Neuronal stem cell (in vitro differentiated cells): Measurements from ENCODE around the gene AUTS2.

Experiments
- DNase-seq: peaks from one replicate; pipeline ENCODE4 v3.0.0-alpha.2; 2013; ENCODE audit warnings: low spot score
- H2AFZ ChIP-seq: one replicate; pipeline ENCODE4 v1.6.1; 2013; ENCODE audit warnings: mild to moderate bottlenecking, low read length, inconsistent platforms
- H2AK5ac ChIP-seq: 2 replicates; pipeline ENCODE4 v1.6.1; 2013; ENCODE audit warnings: low read depth, mild to moderate bottlenecking, inconsistent platforms, low read length, moderate library complexity, mixed read lengths
- H2BK120ac ChIP-seq: 2 replicates; pipeline ENCODE4 v1.6.1; 2013; ENCODE audit warnings: low read depth, mild to moderate bottlenecking, inconsistent platforms, low read length, moderate library complexity, mixed read lengths
- H2BK12ac ChIP-seq: one replicate; pipeline ENCODE4 v1.6.1; 2013; ENCODE audit warnings: low read length, inconsistent platforms
- H2BK15ac ChIP-seq: 2 replicates; pipeline ENCODE4 v1.6.1; 2013; ENCODE audit warnings: mild to moderate bottlenecking, low read length, inconsistent platforms, mixed read lengths
- H2BK5ac ChIP-seq: one replicate; pipeline ENCODE4 v1.6.1; 2013; ENCODE audit warnings: inconsistent platforms, mild to moderate bottlenecking, low read length, moderate library complexity
- H3K14ac ChIP-seq: one replicate; pipeline ENCODE4 v1.6.1; 2013; ENCODE audit warnings: low read length, inconsistent platforms
- H3K18ac ChIP-seq: 2 replicates; pipeline ENCODE4 v1.6.1; 2013; ENCODE audit warnings: low read length, inconsistent platforms
- H3K23ac ChIP-seq: 2 replicates; pipeline ENCODE4 v1.6.1; 2013; ENCODE audit warnings: low read depth, mild to moderate bottlenecking, mixed read lengths, low read length, inconsistent platforms; ENCODE audit not compliant: poor library complexity
- H3K27ac ChIP-seq: replicated peaks from 3 replicates; pipeline ENCODE4 v1.5.1; 2013; ENCODE audit warnings: low read length, inconsistent platforms
- H3K27me3 ChIP-seq, 3 experiments: 2 replicates each; pipeline ENCODE4 v1.6.1; 2013; ENCODE audit warnings: low read length in 3 of 3, mild to moderate bottlenecking in 2 of 3, inconsistent platforms in 1 of 3, low read depth in 1 of 3, mixed read lengths in 1 of 3, moderate library complexity in 1 of 3; ENCODE audit not compliant: control insufficient read depth in 3 of 3, insufficient read depth in 3 of 3
- H3K36me3 ChIP-seq, 2 donors: replicated peaks in 1 of 2; 2 replicates each; pipeline ENCODE4 v1.6.1; 2013; ENCODE audit warnings: low read length in 2 of 2; ENCODE audit not compliant: control insufficient read depth in 2 of 2, insufficient read depth in 2 of 2
- H3K4ac ChIP-seq: 2 replicates; pipeline ENCODE4 v1.6.1; 2013; ENCODE audit warnings: inconsistent platforms, mild to moderate bottlenecking, low read length, moderate library complexity
- H3K4me1 ChIP-seq, 2 donors: 1 replicate in 1 of 2; 2 replicates in 1 of 2; pipeline ENCODE4 v1.6.1; 2013; ENCODE audit warnings: low read length in 2 of 2, low read depth in 1 of 2; ENCODE audit not compliant: control insufficient read depth in 2 of 2, insufficient read depth in 1 of 2
- H3K4me2 ChIP-seq: one replicate; pipeline ENCODE4 v1.6.1; 2013; ENCODE audit warnings: mild to moderate bottlenecking, low read length, inconsistent platforms; ENCODE audit not compliant: insufficient read depth, poor library complexity, severe bottlenecking
- H3K4me3 ChIP-seq, 2 donors: 2 replicates each; pipeline ENCODE4 v1.5.1; 2013; ENCODE audit warnings: low read length in 2 of 2, mild to moderate bottlenecking in 2 of 2, inconsistent platforms in 1 of 2, moderate library complexity in 1 of 2
- H3K79me1 ChIP-seq: one replicate; pipeline ENCODE4 v1.6.1; 2013; ENCODE audit warnings: low read depth, mild to moderate bottlenecking, inconsistent platforms, low read length, moderate library complexity
- H3K9ac ChIP-seq: one replicate; pipeline ENCODE4 v1.6.1; 2013; ENCODE audit warnings: mild to moderate bottlenecking, low read depth, low read length, inconsistent platforms; ENCODE audit not compliant: poor library complexity
- H3K9me3 ChIP-seq, 2 donors: replicated peaks in 1 of 2; 2 replicates each; pipeline versions ENCODE3 to v1.6.1; 2013; ENCODE audit warnings: low read length in 2 of 2, mild to moderate bottlenecking in 2 of 2, inconsistent platforms in 1 of 2, low read depth in 1 of 2, mixed read lengths in 1 of 2, moderate library complexity in 1 of 2; ENCODE audit not compliant: control insufficient read depth in 2 of 2, insufficient read depth in 1 of 2
- H4K8ac ChIP-seq: one replicate; pipeline ENCODE4 v1.6.1; 2013; ENCODE audit warnings: low read depth, mild to moderate bottlenecking, inconsistent platforms, low read length, moderate library complexity
- H4K91ac ChIP-seq: one replicate; pipeline ENCODE4 v1.6.1; 2013; ENCODE audit warnings: low read length, low read depth, mild to moderate bottlenecking, inconsistent platforms; ENCODE audit not compliant: poor library complexity
- WGBS, 2 donors: extraction: QIAGEN DNeasy Blood & Tissue Kit; methylation state at CpG; one replicate each; pipeline ENCODE4 v1.1.7; 2013; ENCODE audit warnings: missing lambda C conversion rate in 2 of 2, mixed read lengths in 1 of 2; ENCODE audit not compliant: insufficient read length in 2 of 2, insufficient replicate concordance in 1 of 2; ENCODE audit errors: extremely low coverage in 2 of 2; 5-methylcytosine and 5-hydroxymethylcytosine counted together

The AUTS2 gene

DNA sequence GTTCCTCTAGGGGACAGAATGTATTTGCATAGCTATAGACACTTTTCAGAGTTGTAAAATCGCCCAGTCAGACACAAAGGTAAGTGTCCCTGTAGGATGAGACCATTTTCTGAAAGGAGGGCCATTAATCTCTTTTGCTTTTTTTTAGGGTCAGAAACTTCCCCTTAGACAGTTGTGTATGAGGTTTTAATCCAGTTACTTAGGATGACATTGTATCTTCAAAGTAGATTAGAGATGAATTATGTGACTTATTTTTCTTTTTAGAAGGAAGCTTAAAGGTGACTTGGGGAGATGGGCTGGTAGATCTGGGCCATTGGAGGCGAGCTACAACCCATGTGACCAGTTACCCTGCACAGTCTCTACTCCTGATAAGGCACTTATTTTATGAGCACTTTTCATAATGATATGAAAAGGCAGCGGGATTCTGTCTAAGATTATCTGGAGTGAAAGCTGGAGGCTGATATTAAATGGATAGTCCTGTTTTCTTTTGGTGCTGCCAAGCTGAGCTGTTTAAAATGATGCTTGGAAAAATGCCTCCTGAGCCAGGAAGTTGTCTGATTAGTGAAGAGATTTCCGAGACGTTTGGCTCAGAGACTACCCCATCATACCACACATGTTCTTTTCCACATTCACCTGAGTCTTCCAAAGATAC lies 264.3 kb downstream of the AUTS2 start:
- H3K4me1 ChIP-seq = peaks cover 6 to 16% of the 10 kb centered on the region in 2 donors

GRCh38 chr7:69864274-69864673 lies 266.0 kb downstream of the AUTS2 start:
- Histone ChIP-seq H2BK12ac (no peak overlapping the region), H2BK15ac (no peak overlapping the region), H2AK5ac (no peak overlapping the region), H3K4me2 (no peak overlapping the region), H3K23ac (no peak overlapping the region), H4K91ac (no peak overlapping the region), H3K9ac (no peak overlapping the region), H3K36me3 (no peaks in the 10 kb centered on the region), H3K9me3 (no peaks in the 10 kb centered on the region), H2AFZ (no peak overlapping the region), H3K4ac (no peak overlapping the region), H3K79me1 (no peaks in the 10 kb centered on the region), H4K8ac (no peak overlapping the region), H2BK5ac (no peak overlapping the region), H3K27ac (no peak overlapping the region), H3K4me1 (peaks cover 3 to 9% of the 10 kb centered on the region in 2 donors), H2BK120ac (no peak overlapping the region), H3K14ac (no peak overlapping the region), H3K4me3 (no peak overlapping the region), H3K27me3 (no peaks in the 10 kb centered on the region), H3K18ac (no peak overlapping the region)
- no CpG with 5 or more reads among the region's 1 CpG for WGBS, 2 donors
- no peak for DNase-seq

More for the DNA sequence above, 264.3 kb downstream of the AUTS2 start:
- Histone ChIP-seq H3K36me3 (no peaks in the 10 kb centered on the region), H3K27me3 (no peaks in the 10 kb centered on the region), H3K27ac (no peak overlapping the region), H3K4me2 (no peak overlapping the region), H3K79me1 (no peaks in the 10 kb centered on the region), H2BK12ac (no peak overlapping the region), H3K9ac (no peak overlapping the region), H3K23ac (no peak overlapping the region), H2AFZ (no peak overlapping the region), H4K8ac (no peak overlapping the region), H3K14ac (no peak overlapping the region), H3K9me3 (no peaks in the 10 kb centered on the region), H3K4ac (no peak overlapping the region), H4K91ac (no peak overlapping the region), H2BK5ac (no peak overlapping the region), H3K18ac (no peak overlapping the region), H2BK120ac (no peak overlapping the region), H2BK15ac (no peak overlapping the region), H3K4me3 (no peak overlapping the region), H2AK5ac (no peak overlapping the region)
- WGBS, 2 donors = no CpG with 5 or more reads among the region's 5 CpGs
- no peak for DNase-seq

- no peak overlapping the region for H3K9ac ChIP-seq
- no CpG with 5 or more reads among the region's 4 CpGs for WGBS, 2 donors
- H2BK120ac ChIP-seq = no peak overlapping the region
- no peaks in the 10 kb centered on the region for H3K9me3 ChIP-seq
- no peak overlapping the region for H3K4me3 ChIP-seq
- no peak for DNase-seq
- no peak overlapping the region for H4K8ac ChIP-seq
- H3K14ac ChIP-seq = no peak overlapping the region
- H3K27ac ChIP-seq = no peak overlapping the region
- H3K4ac ChIP-seq = no peak overlapping the region
- no peaks in the 10 kb centered on the region for H3K36me3 ChIP-seq
- H3K4me2 ChIP-seq = no peak overlapping the region
- H2AFZ ChIP-seq = no peak overlapping the region
- no peak overlapping the region for H2AK5ac ChIP-seq
- no peaks in the 10 kb centered on the region for H3K27me3 ChIP-seq
- peaks cover 3 to 9% of the 10 kb centered on the region in 2 donors for H3K4me1 ChIP-seq
- no peak overlapping the region for H3K23ac ChIP-seq
- H2BK5ac ChIP-seq = no peak overlapping the region
- no peak overlapping the region for H2BK15ac ChIP-seq
- no peak overlapping the region for H3K18ac ChIP-seq
- no peaks in the 10 kb centered on the region for H3K79me1 ChIP-seq
- H2BK12ac ChIP-seq = no peak overlapping the region
- no peak overlapping the region for H4K91ac ChIP-seq
These were observed 266.5 kb downstream of the AUTS2 start for GRCh38 chr7:69864822-69865221.

- no peak overlapping the region for H2AFZ ChIP-seq
- no peak overlapping the region for H3K9ac ChIP-seq
- DNase-seq = no peak
- no peak overlapping the region for H2BK120ac ChIP-seq
- H3K4me2 ChIP-seq = no peak overlapping the region
- H3K4ac ChIP-seq = no peak overlapping the region
- H3K4me1 ChIP-seq = peaks cover 4 to 11% of the 10 kb centered on the region in 2 donors
- no peaks in the 10 kb centered on the region for H3K9me3 ChIP-seq
- H3K27ac ChIP-seq = no peak overlapping the region
- no peaks in the 10 kb centered on the region for H3K79me1 ChIP-seq
- H2AK5ac ChIP-seq = no peak overlapping the region
- no peak overlapping the region for H3K23ac ChIP-seq
- no peak overlapping the region for H3K18ac ChIP-seq
- H4K91ac ChIP-seq = no peak overlapping the region
- H4K8ac ChIP-seq = no peak overlapping the region
- H3K27me3 ChIP-seq = no peaks in the 10 kb centered on the region
- no peak overlapping the region for H2BK12ac ChIP-seq
- no peaks in the 10 kb centered on the region for H3K36me3 ChIP-seq
- WGBS, 2 donors = no CpG with 5 or more reads among the region's 4 CpGs
- no peak overlapping the region for H3K4me3 ChIP-seq
- H3K14ac ChIP-seq = no peak overlapping the region
- H2BK15ac ChIP-seq = no peak overlapping the region
- H2BK5ac ChIP-seq = no peak overlapping the region
These were observed 270.6 kb downstream of the AUTS2 start for GRCh38 chr7:69868921-69869320.
